ENCODE data around the gene CAV2.
A peak's percentile ranks its signal among the peaks of the same experiment; 100 is the strongest.

Gene CAV2

DNA sequence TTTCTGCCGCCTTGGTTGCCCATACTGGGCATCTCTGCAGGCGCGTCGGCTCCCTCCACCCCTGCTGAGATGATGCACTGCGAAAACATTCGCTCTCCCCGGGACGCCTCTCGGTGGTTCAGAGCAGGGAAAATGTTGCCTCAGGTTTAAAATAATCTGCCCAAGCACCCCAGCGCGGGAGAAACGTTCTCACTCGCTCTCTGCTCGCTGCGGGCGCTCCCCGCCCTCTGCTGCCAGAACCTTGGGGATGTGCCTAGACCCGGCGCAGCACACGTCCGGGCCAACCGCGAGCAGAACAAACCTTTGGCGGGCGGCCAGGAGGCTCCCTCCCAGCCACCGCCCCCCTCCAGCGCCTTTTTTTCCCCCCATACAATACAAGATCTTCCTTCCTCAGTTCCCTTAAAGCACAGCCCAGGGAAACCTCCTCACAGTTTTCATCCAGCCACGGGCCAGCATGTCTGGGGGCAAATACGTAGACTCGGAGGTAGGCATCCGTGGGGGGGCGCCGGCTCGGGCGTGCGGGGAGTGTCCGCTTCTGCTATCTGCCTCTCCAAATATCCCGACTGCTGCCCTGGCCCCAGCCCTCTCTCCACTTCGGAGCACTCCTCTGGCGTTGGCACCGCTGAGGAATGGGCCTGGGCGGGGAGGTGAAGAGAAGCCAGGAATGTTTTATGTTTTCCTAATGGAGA is 25.2 kb downstream of the CAV2 start, which contains the start of gene CAV1:
TSS of gene CAV1 (plus strand) at position 428 of the 689 bp plus-strand sequence. CDS start at position 455, 27 bp downstream.
- peak; percentile 96 for DNase-seq (ENCODE audit: low read depth)

DNA sequence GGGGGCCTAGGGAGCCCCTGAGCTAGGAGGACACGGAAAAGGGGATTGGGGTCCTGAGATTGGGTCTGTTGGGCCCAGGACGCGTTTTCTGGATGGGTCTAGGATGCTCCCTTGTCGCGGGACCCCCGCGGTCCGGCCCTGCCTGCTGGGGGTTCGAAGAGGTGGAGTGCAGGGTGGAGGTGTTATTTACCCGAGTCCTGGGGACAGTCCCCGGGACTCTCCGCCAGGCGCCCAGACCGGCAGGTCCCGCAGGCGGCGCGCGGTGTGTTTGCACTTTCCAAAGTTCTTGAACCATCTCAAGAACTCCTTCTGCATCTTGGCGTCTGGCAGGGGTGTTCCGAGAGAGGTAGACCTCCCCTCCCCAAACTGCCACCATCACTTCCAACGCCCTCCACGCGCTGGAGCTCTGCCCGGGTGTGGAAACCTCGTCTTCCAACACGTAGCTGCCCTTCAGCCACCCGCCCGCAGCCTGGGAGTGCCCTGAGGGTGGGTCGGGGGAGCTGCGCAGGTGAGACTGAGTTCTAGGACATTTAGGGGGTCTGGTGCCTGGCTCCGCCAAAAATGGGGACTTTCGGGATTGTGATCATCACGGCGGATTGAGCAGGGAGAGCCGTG is 25.9 kb downstream of the CAV2 start:
- DNase-seq (ENCODE audit: low read depth), result peak; percentile 42

DNA sequence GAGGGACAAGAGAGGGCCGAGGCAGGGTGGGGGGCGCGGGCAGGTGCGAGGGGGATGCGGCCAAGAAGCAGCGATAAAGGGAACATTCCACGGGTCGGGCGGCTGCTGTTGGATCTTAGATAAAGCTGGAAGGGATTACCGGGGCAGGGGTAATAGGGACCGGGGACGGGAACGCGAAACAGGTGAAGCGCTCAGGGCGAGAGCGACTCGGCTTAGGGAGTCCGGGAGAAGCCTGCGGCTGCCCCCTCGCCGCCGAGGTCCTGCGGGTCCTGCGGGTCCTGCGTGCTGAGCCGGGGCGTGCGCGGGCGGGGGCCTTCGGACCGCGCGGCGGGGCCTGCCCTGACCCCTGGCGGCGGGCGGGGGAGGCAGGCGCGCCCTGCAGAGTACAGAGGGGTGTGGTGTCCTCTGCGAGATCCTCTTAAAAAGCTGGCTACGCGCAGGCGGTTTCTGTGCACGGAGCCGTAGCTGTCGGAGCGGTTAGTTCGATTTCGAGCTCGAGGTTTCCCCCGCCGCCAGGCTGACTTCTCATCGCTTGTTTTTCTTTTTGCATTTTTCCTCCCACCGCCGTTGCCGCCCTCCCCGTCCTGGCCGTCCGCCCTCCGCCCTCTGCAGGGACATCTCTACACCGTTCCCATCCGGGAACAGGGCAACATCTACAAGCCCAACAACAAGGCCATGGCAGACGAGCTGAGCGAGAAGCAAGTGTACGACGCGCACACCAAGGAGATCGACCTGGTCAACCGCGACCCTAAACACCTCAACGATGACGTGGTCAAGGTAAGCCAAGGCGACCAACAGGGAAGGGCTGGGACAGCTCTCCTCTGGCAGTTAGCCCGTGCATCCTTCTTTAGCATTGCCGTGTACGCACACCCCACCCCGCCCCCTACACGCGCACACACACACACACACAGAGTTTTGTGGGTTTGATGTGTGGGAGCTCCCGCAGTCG is 26.6 kb downstream of the CAV2 start:
- DNase-seq (ENCODE audit: low read depth), result peak; percentile 89

DNA sequence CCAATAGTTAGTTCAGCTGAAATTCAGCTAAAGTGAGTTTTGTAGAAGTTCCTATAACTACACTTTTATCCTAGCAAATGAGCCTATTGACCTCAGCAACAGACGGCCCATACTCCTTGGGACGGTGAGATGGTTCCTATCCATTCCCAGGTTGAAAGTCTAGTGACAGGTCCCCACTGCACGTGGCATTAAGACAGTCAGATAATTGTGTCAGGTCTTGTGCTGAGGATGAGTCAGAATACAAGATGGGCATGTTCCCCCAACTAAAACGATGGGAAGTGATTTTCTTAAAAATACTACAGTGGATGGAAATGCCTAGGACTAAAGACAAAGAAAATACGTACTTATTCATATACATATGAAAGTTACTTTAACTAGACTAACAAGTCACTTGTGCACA is 27.4 kb downstream of the CAV2 start:
- DNase-seq (ENCODE audit: low read depth), result peak; percentile 63

DNA sequence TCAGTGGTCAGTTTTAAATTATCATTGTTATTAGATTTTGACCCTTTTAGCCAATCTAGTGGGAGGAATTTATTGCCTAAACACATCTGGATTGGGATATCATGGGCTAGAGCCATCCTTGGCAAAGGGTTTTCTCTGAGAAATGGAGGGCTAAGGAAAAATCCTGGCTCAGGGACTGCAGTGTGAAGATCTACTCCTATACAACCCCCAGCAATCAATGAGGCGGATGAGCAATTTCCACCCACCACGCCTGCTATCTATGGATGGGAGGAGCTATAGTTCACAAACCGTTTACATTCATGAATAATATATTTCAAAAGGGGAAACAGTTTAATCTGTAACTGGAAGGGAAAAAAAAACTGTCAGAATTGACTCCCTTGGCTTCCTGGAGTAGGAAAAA is 28.0 kb downstream of the CAV2 start:
- DNase-seq (ENCODE audit: low read depth), result peak; percentile 81

DNA sequence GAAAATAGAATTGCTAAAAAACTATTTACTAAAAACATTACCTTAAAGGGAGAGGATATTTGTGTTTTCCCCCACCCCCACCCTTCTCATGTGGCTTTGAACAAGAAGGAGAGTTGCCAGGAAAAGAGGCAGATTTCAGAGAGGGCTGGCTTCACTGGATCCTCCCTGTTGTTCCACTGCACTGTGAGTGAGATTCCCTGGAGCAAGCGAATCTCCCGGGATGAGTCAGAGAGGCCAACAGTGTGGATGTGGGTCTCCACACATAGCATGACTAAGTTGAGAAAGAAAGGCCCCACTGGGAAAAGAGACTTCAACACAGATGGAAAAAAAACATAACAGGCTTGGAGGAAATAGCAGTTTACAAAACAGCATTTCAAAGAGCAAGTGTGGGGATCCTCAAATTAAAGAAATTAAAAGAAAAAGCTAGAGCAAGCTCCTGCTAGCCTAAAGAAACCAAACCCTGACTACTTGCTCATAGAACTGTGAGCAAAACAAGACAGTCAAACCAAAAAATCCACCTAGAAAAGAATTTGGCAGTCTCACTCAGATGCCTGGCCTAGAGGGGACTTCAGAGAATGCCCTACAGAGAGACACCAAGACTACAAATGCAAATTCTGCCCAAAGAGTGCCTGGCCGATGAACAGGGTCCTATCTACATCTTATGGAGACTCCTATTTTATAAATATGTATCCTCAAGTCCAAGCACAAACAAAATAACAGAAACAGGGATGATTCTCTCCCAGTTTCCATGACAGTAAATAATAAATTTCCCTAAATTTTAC is 28.7 kb downstream of the CAV2 start:
- DNase-seq (ENCODE audit: low read depth), result peak; percentile 97

DNA sequence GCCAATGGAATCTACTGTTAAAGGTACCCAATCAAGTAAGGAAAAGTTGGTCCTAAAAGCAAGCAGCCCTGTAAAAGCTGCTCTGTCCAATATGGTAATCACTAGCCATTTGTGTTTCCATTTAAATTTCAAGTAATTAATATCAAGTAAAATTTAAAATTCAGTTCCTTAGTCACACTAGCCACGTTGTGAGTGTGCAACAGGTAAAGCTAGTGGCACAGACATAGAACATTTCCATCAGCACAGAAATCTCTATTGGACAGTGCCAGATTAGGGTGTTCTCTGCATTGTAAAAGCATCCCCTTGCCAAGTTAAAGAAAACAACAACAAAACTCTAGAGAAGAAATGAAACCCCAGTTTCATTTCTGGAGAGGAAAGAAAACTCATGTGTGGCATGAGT is 29.7 kb downstream of the CAV2 start:
- DNase-seq (ENCODE audit: low read depth), result no peak

DNA sequence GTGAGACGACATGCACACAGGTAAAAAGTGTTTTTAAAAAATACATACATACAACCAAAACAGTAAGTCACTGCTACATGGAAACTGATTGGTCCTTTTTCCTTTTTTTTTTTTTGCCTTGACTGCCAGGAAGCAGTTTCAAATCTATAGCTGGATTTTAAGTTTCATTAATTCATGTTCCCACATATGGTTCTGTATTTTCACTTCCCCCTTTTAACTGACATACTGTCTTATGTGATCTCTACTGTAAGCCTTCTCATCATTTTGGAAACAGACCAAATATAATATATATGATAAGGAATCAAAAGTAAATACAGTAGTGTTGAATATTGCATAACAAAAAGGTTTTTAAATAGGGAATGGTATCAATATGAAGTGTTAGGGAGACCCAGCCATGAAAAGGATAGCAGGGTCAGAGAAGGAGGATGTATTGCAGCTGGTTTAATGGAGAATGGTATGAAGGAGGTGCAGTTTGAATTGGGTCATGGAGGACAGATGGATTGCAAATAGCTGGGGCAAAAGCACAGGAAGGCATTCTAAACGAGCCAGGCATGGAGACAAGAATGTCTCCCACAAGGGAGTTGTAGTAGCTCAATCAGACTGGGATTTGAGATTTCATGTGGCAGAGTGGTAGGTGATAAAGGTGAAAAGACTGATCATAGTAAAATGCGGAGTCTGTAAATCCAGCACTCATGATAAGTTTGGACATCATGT is 30.7 kb downstream of the CAV2 start:
- DNase-seq (ENCODE audit: low read depth), result no peak

DNA sequence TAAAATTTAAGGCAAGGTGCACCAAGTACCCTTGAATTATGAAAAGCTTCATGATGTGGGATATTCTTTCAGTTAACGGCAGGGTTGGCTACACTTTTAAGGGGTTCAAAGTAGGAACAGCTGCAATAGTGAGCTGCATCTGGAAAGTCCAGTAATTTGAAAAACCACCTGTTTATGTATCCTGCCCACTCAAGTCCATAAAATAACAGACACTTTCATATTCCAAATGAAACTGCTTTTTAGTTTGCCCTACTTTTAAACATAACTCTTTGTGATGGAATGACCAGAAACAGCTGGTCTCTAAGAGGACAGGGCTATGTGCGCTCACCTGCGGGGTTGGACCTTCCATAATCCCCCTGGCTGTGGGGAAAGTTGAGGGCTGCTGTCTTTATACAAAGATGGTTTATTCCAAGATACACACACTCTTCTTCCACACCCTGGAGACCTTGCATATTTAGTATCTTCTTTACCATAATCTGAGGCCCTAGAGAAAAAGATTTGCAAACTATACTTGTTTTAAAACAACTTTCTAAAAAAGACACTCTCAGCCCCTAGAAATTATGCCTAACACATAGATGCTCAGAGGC is 32.7 kb downstream of the CAV2 start:
- DNase-seq (ENCODE audit: low read depth), result no peak

DNA sequence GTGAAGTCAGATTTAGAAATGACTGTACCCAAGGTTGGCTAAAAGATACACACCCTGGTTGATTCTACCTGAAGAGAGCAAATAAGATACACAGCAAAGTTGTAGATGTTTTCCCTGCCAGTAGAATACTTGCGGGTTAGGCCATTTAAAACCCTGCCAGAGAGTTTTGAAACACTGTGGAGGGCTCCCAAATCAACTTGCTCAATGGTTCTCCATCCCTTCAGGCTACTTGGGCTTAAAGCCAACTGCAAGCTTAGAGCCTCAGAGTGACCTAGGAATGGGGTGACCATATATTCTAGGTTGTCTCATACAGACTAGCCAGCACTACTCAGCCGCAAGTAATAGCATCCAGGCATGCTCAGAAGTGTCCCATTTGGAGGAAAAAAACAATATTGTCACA is 35.3 kb downstream of the CAV2 start:
- DNase-seq (ENCODE audit: low read depth), result no peak

DNA sequence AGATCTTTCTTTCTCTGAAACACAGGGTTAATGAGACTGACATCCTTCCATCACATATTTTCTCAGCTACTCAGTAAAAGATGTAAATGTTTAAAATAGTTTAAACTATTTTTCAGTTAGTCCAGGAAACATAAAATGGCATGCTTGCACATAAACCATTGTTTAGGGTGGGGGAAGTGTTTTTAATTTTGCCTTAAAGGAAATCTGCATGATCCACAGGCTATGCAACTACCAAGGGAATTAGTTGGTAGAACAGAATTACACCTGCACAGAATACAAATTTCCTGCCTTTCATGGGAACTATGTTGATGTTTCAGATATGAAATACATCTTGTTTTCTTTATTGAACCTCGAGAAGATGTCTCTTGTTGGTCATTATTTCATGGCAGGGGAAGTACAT is 35.9 kb downstream of the CAV2 start:
- no peak for DNase-seq (ENCODE audit: low read depth)

DNA sequence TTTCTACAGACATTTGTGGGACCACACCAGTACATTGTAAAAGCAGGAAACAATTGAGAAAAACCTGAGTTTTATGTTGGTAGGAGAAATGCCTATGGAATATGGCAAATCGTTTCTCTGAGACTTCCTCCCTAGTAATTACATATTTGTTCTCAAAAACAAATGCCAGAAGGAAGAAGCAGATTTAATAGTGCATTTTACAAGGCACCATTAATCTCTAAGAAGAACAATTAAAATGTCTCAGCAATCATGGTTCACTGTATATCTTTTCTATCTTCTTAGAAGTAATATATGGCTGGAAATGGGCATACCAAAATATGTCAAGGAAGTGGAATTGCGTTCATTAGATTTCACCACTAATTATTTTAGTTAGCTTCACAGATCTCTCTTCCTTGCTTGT is 38.6 kb downstream of the CAV2 start:
- no peak for DNase-seq (ENCODE audit: low read depth)

DNA sequence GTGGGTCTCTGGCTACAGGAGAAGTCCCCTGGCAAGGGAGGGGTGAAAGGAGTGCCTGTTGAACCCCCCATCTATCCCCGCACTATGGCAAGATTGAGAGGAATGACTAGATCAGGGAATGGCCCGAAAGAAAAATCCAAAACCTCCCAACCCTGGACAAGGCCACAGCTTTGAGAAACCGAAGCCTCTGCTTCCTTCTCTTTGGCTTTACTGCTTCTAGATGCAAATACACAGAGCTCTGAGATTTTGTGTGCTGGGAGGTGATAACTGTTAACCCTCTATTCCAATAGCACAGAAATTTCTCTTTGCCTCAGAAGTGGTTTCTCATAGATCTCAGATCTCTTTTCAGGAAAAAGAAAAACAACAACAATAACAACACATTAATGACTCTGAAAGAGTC is 40.3 kb downstream of the CAV2 start:
- no peak for DNase-seq (ENCODE audit: low read depth)

DNA sequence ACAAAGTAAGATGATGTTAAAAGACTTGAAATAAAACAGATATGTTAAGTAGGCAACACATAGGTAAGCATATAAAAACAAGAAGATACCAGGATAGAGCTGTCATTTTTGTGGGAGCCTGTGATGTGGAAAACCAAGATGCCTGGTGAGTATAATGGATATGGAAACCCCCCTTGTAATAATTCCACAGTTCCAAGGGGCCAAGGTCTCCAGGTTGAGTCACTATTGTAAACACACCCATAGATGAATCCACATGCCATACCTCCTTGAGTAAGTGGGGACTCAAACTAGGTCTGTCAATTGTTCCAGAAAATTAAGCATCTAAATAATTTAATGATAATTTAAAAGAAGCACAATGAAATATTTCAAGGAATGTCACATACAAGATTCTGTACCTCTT is 41.2 kb downstream of the CAV2 start:
- DNase-seq (ENCODE audit: low read depth), result peak; percentile 68

DNA sequence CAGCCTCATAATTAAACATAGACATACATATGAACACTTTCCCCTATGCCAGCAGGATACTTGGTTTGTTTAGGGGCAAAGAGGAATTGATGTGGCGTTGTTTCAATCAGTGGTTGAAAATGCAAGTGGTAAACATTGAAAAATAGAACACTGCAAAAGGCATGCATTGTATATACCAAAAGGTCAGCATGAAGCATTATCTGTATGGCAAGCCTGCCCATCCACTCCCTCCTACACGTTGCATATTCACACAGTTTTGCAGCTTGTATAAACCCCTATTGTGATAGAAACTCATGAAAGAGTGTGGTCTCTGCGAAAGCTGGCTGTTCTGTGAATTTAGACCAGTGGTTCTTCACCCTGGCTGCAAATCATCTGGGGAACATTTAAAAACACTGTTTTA is 42.4 kb downstream of the CAV2 start:
- DNase-seq (ENCODE audit: low read depth), result no peak

DNA sequence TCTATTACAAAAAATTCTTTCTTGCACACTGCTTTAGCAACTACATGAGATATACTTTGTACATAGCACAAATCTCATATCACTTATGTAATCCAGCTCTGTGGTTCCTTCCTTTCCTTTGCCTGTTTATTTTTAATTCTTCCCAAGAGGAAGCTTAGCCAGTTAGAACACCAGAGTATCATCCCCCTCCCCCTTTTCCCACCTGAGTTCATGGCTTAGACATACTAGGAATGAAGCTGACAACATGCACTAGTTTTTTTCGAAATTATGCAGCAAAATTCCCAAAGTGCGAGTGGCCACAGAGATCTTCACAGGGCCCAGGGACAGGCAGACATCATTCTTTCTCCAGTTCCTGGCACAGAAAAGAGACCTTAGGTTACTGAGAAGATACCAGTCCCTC is 43.1 kb downstream of the CAV2 start:
- peak; percentile 52 for DNase-seq (ENCODE audit: low read depth)

DNA sequence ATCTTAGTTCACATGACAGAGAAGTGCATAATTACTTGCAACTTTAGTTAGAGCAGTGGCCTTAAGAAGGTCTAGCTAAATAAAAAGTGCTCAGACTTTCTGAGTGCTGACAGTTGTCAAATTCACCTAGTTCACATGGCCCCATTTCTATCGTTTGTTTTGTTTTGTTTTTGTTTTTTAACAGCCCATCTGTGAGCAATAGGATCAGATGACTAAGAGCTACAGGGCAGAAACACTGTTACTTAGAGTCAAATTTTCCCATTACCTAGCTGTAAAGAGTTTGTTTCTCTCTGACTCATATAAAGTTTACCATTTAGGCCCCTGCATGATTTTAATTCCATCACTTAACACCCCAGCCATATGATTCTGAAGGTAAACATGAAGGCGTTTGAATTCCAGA is 44.1 kb downstream of the CAV2 start:
- DNase-seq (ENCODE audit: low read depth), result peak; percentile 85

DNA sequence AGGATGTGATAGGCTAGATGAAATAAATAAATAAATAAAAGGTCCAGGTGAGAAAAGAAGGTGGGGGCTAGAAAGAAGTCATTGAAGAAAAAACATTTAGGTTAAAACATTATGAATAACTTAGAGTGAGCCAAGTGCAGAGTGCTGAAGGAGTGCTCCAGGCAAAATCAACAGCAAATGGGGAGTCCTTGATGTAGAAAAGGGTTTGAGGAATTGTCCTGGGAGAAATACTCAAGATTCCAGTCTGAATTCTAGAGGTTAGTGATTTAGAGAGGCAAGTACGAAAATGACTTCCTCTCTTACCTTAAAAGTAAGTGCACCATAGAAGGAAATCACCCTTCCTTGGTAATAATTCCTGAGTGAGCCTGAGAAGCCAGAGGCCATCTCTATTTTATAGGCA is 44.9 kb downstream of the CAV2 start:
- no peak for DNase-seq (ENCODE audit: low read depth)

DNA sequence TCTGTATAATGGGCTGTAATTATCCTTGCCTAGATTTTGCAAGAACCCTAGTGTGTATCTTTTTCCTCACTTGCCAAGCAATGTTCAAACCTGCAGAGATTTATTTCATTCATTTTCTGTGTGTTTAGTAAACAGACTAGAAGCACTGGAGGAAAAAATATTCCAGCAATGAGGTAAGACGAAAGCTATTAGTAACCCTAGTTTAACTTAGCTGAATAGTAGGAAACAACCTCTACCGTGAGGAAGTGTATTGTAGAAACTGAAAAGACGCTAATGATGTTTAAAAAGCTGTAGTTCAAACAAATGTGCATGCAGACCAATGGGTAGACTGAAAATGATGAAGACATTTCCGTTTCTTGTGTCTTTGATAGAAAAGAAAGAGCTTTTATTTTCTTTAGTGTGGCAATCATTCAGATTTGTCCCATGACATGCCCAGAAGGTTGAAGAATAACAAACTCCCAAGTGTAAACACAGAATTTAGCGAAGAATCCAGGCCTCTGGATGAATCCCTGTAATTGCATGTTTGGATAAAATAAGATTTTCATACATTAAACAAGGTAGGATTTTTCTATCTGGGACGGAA is 46.0 kb downstream of the CAV2 start:
- DNase-seq (ENCODE audit: low read depth), result no peak

DNA sequence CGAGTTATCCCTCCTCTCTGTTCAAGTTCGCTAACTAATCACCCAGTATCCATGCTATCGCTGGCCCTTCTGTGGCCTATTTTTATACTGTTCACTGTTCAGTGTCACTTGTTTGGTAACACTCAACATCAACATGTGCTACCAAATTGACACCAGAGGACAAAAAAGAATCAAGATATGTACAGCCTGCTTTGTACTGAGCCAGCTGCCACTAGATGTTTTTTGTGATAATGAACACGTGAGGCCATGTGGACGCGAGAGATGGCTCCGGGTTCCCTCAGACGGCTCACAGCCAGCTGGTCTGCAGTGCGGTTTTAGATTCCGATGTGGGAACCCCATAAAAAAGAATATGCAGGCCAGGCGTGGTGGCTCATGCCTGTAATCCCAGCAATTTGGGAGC is 46.5 kb downstream of the CAV2 start:
- DNase-seq (ENCODE audit: low read depth), result no peak

DNA sequence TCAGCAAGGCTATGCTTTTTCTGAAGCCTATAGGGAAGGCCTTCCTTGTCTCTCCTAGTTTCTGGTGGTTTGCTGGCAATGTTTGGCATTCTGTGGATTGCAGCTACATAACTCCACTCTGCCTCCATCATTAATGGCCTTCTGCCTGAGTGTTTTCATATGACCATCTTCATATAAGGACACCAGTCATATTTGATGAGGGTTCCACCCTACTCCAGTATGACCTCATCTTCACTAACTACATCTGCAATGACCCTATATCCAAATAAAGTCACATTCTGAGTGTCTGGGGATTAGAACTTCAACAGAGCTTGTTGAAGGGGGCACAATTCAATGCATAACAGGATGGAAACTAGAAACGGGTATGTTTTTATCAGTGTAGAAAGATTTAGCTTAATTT is 47.4 kb downstream of the CAV2 start:
- no peak for DNase-seq (ENCODE audit: low read depth)

All from ELR (cell line).